HEK293T (cell line): ENCODE measurements around the gene GOPC.

ENCODE experiments used
- SP1 ChIP-seq: fragments of 450-650 bp; IDR thresholded peaks from 2 replicates; pipeline ENCODE4 v1.6.1; 2017
- SUZ12 ChIP-seq: fragments of 450-650 bp; IDR thresholded peaks from 2 replicates; pipeline ENCODE4 v1.6.1; 2016; ENCODE audit warnings: mild to moderate bottlenecking
- ZNF384 ChIP-seq: fragments of 450-650 bp; IDR thresholded peaks from 2 replicates; pipeline ENCODE4 v1.6.1; 2016

DNA sequence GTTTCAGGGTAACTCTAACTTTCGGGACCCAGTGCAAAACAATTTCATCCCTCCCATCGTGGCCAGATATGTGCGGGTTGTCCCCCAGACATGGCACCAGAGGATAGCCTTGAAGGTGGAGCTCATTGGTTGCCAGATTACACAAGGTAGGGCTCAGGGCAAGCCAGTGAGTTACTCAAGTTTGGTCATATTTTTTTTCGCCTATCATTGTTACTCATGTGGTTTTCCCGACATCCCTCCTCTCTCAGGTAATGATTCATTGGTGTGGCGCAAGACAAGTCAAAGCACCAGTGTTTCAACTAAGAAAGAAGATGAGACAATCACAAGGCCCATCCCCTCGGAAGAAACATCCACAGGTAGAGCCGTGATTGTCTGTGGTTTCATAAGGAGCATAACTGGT is 61.6 kb downstream of the GOPC start:
- TF ChIP-seq SUZ12: no peak
- TF ChIP-seq SP1: no peak
- TF ChIP-seq ZNF384: no peak
